K562 (cell line): ENCODE data around the gene KLHL6. TPM values are rescaled to one million over a fixed set of nuclear protein-coding genes. Genes with fewer than 3 reads are reported as not detected.

Experiments
- KDM2B ChIP-seq: fragments of 250-450 bp; sonication (Bioruptor Pico); IDR thresholded peaks from 2 replicates; pipeline ENCODE4 v1.8.0; 2021; ENCODE audit warnings: mild to moderate bottlenecking, moderate library complexity
- MXD1 ChIP-seq: fragments of 250-450 bp; sonication (Bioruptor Pico); IDR thresholded peaks from 2 replicates; pipeline ENCODE4 v1.8.0; 2021; ENCODE audit warnings: borderline replicate concordance, mild to moderate bottlenecking, moderate library complexity; ENCODE audit not compliant: poor library complexity, severe bottlenecking
- NFYB ChIP-seq: IDR thresholded peaks from 2 replicates; pipeline ENCODE4 v1.6.1; 2011; ENCODE audit warnings: mild to moderate bottlenecking, moderate library complexity; ENCODE audit not compliant: insufficient read length; ENCODE audit errors: extremely low read depth
- NR1H2 ChIP-seq: sonication (generic); formaldehyde crosslinking; IDR thresholded peaks from 2 replicates; pipeline ENCODE4 v1.4.0; 2020; ENCODE audit warnings: mild to moderate bottlenecking, missing genetic modification reagents
- PTTG1 ChIP-seq: fragments of 450-650 bp; IDR thresholded peaks from 2 replicates; pipeline ENCODE4 v1.6.1; 2016; ENCODE audit warnings: low read depth, mild to moderate bottlenecking, missing genetic modification characterization, missing compliant biosample characterization
- RERE ChIP-seq: sonication (generic); formaldehyde crosslinking; IDR thresholded peaks from 2 replicates; pipeline ENCODE4 v1.8.0; 2023; ENCODE audit warnings: missing genetic modification reagents, mild to moderate bottlenecking, borderline replicate concordance
- SMAD3 ChIP-seq: fragments of 450-650 bp; formaldehyde crosslinking; conservative IDR thresholded peaks from 2 replicates; pipeline ENCODE4 v1.4.0; 2020; ENCODE audit warnings: mild to moderate bottlenecking
- ZNF384 ChIP-seq: IDR thresholded peaks from 2 replicates; pipeline ENCODE4 v1.6.1; 2012; ENCODE audit warnings: low read depth, low read length, improper control_type of control experiment
- polyA plus RNA-seq, 8 experiments: library from polyadenylated mRNA; depleted of rRNA in 4 of 8; stranded (reverse) in 5 of 8; unstranded in 3 of 8; fragments of >200 nt; fragmentation: Nextera tagmentation in 2 of 8; fragmentation: Illumina TruSeq in 1 of 8; extraction: Ambion mirVana in 2 of 8; extraction: Trizol in 1 of 8; gene quantifications; 2 replicates each; pipeline versions ENCODE4 v1.2.1 to v1.2.3, GENCODE V29; 2011 to 2014; ENCODE audit warnings: inconsistent platforms in 1 of 8, missing spikeins in 1 of 8
- total RNA-seq, 7 experiments: library from RNA; depleted of rRNA in 6 of 7; stranded (reverse); fragments of >200 nt in 6 of 7; fragmentation: Illumina TruSeq in 2 of 7; extraction: Trizol in 2 of 7; gene quantifications; 2 replicates each; pipeline versions ENCODE4 v1.2.1 to v1.2.3, GENCODE V29; 2011 to 2021; ENCODE audit warnings: low replicate concordance in 1 of 7
- TF ChIP-seq, protein P1 (sequence below), 2 experiments: fragments of 450-650 bp in 1 of 2; IDR thresholded peaks; 2 replicates each; pipeline ENCODE4 v1.6.1; 2011 to 2017; ENCODE audit warnings: low read depth in 2 of 2, antibody characterized with exemption in 1 of 2, borderline replicate concordance in 1 of 2, low read length in 1 of 2, mild to moderate bottlenecking in 1 of 2, mixed read lengths in 1 of 2; ENCODE audit not compliant: control insufficient read depth in 1 of 2
- TF ChIP-seq, protein P2 (sequence below): fragments of 200-400 bp; formaldehyde crosslinking; IDR thresholded peaks from 2 replicates; pipeline ENCODE4 v1.6.1; 2017; ENCODE audit warnings: mild to moderate bottlenecking, low read depth, low read length, moderate library complexity

KLHL6 gene
- total and polyA plus RNA-seq, 9 of the 15 experiments (the other 6 are each of a cell fraction or from before 2014, with no cell fraction given) = 0.18 to 2.1 (median 1.4) TPM

GRCh38 chr3:183484431-183485075 lies 71.0 kb downstream of the KLHL6 start (continued):
- TF ChIP-seq, protein P1, sequence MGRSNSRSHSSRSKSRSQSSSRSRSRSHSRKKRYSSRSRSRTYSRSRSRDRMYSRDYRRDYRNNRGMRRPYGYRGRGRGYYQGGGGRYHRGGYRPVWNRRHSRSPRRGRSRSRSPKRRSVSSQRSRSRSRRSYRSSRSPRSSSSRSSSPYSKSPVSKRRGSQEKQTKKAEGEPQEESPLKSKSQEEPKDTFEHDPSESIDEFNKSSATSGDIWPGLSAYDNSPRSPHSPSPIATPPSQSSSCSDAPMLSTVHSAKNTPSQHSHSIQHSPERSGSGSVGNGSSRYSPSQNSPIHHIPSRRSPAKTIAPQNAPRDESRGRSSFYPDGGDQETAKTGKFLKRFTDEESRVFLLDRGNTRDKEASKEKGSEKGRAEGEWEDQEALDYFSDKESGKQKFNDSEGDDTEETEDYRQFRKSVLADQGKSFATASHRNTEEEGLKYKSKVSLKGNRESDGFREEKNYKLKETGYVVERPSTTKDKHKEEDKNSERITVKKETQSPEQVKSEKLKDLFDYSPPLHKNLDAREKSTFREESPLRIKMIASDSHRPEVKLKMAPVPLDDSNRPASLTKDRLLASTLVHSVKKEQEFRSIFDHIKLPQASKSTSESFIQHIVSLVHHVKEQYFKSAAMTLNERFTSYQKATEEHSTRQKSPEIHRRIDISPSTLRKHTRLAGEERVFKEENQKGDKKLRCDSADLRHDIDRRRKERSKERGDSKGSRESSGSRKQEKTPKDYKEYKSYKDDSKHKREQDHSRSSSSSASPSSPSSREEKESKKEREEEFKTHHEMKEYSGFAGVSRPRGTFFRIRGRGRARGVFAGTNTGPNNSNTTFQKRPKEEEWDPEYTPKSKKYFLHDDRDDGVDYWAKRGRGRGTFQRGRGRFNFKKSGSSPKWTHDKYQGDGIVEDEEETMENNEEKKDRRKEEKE (IDR thresholded peaks at IDR 0.05; ENCODE audit: borderline replicate concordance in 1 of 2, control insufficient read depth in 1 of 2, low read depth in 2 of 2, low read length in 1 of 2) = no peak
- no peak for TF ChIP-seq MXD1 (CRISPR knock-in tag)
- no peak for TF ChIP-seq PTTG1 (tag)
- TF ChIP-seq NR1H2 (CRISPR knock-in tag) = no peak
- TF ChIP-seq RERE (CRISPR knock-in tag) = no peak
- TF ChIP-seq KDM2B (CRISPR knock-in tag) = no peak
- TF ChIP-seq NFYB = no peak
- TF ChIP-seq, protein P2, sequence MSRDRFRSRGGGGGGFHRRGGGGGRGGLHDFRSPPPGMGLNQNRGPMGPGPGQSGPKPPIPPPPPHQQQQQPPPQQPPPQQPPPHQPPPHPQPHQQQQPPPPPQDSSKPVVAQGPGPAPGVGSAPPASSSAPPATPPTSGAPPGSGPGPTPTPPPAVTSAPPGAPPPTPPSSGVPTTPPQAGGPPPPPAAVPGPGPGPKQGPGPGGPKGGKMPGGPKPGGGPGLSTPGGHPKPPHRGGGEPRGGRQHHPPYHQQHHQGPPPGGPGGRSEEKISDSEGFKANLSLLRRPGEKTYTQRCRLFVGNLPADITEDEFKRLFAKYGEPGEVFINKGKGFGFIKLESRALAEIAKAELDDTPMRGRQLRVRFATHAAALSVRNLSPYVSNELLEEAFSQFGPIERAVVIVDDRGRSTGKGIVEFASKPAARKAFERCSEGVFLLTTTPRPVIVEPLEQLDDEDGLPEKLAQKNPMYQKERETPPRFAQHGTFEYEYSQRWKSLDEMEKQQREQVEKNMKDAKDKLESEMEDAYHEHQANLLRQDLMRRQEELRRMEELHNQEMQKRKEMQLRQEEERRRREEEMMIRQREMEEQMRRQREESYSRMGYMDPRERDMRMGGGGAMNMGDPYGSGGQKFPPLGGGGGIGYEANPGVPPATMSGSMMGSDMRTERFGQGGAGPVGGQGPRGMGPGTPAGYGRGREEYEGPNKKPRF = no peak
- no peak for TF ChIP-seq ZNF384
- TF ChIP-seq SMAD3 = no peak
